PC-3 (cell line): ENCODE data around the gene TTLL12. TPM values are rescaled to one million over a fixed set of nuclear protein-coding genes. Genes with fewer than 3 reads are reported as not detected.

Experiments
- ATAC-seq: fragments of 200-7000 bp; cut with Tn5 transposase; 2 replicates; pipeline ENCODE4 v1.9.1; 2020; ENCODE audit warnings: mild to moderate bottlenecking, moderate library complexity
- BruUV-seq: library from RNA; stranded (reverse); fragments of 400-500 nt; replicated peaks from 2 replicates; lab custom pipeline; 2021; lab: Mats Ljungman, UMichigan
- CTCF ChIA-PET: fragments of 300-600 bp; sonication (Branson Sonifier 250); formaldehyde crosslinking; loops from one replicate; lab custom pipeline; 2022; ENCODE audit warnings: antibody characterized with exemption; lab: Charles Lee
- POLR2A ChIA-PET: fragments of 300-600 bp; sonication (Branson Sonifier 250); formaldehyde crosslinking; loops from one replicate; lab custom pipeline; 2022; ENCODE audit warnings: antibody characterized with exemption; ENCODE audit not compliant: unreplicated experiment; lab: Charles Lee
- DNase-seq: peaks from one replicate; pipeline ENCODE4 v3.0.0-alpha.2; 2015
- H2AFZ ChIP-seq: fragments of 300-600 bp; sonication (generic); 2 replicates; pipeline ENCODE4 v1.6.0; 2016; ENCODE audit warnings: antibody characterized with exemption, low read length
- H3F3A ChIP-seq: fragments of 300-600 bp; sonication (generic); one replicate; pipeline ENCODE4 v1.6.0; 2017; ENCODE audit warnings: antibody characterized with exemption, low read length, control low read depth, mild to moderate bottlenecking; ENCODE audit not compliant: unreplicated experiment
- H3K27ac ChIP-seq: fragments of 300-600 bp; sonication (generic); 2 replicates; pipeline ENCODE4 v1.5.1; 2016; ENCODE audit warnings: mild to moderate bottlenecking, low read length
- H3K27me3 ChIP-seq: fragments of 300-600 bp; sonication (generic); 2 replicates; pipeline ENCODE4 v1.6.1; 2016; ENCODE audit warnings: low read length, mixed read lengths
- H3K36me3 ChIP-seq: fragments of 300-600 bp; sonication (generic); 2 replicates; pipeline ENCODE4 v1.6.1; 2016; ENCODE audit warnings: low read depth, mixed run types, low read length, mixed read lengths
- H3K4me1 ChIP-seq: fragments of 300-600 bp; sonication (generic); 2 replicates; pipeline ENCODE4 v1.5.1; 2016; ENCODE audit warnings: low read length; ENCODE audit not compliant: insufficient read depth
- H3K4me2 ChIP-seq: fragments of 300-600 bp; sonication (generic); 2 replicates; pipeline ENCODE4 v1.6.0; 2016; ENCODE audit warnings: low read length
- H3K4me3 ChIP-seq: fragments of 300-600 bp; sonication (generic); 2 replicates; pipeline ENCODE4 v1.5.1; 2016; ENCODE audit warnings: mild to moderate bottlenecking, low read length, mixed read lengths
- H3K79me2 ChIP-seq: fragments of 300-600 bp; sonication (generic); 2 replicates; pipeline ENCODE4 v1.6.1; 2017; ENCODE audit warnings: low read length, mixed read lengths
- H3K9ac ChIP-seq: fragments of 300-600 bp; sonication (generic); 2 replicates; pipeline ENCODE4 v1.6.0; 2016; ENCODE audit warnings: mild to moderate bottlenecking, low read length
- H3K9me2 ChIP-seq: fragments of 300-600 bp; sonication (generic); replicated peaks from 2 replicates; pipeline ENCODE4 v1.6.1; 2016; ENCODE audit warnings: mixed run types, low read length, mixed read lengths
- H3K9me3 ChIP-seq: fragments of 300-600 bp; sonication (generic); 2 replicates; pipeline ENCODE4 v1.6.1; 2016; ENCODE audit warnings: low read length, mixed read lengths
- H4K20me1 ChIP-seq: fragments of 300-600 bp; sonication (generic); 2 replicates; pipeline ENCODE4 v1.6.1; 2016; ENCODE audit warnings: low read length, mixed read lengths
- CTCF ChIP-seq: fragments of 300-600 bp; sonication (generic); conservative IDR thresholded peaks from 2 replicates; pipeline ENCODE4 v1.5.1; 2017; ENCODE audit warnings: antibody characterized with exemption, low read depth, mild to moderate bottlenecking, low read length
- EZH2 ChIP-seq: fragments of 300-600 bp; sonication (generic); IDR thresholded peaks from one replicate; pipeline ENCODE4 v1.6.1; 2017; ENCODE audit warnings: antibody characterized with exemption, mild to moderate bottlenecking, low read length; ENCODE audit not compliant: unreplicated experiment
- EZH2phosphoT487 ChIP-seq: fragments of 300-600 bp; sonication (generic); IDR thresholded peaks from 2 replicates; pipeline ENCODE4 v1.6.1; 2018; ENCODE audit warnings: mild to moderate bottlenecking, antibody characterized with exemption, low read length, borderline replicate concordance
- intact Hi-C: fragments of 100-400 bp; cut with micrococcal nuclease; formaldehyde crosslinking; loops from 2 replicates; pipeline ENCODE4 v1.9.0; 2023
- total RNA-seq: library from RNA; depleted of rRNA; stranded (reverse); fragments of >200 nt; gene quantifications from 2 replicates; pipeline ENCODE4 v1.2.3, GENCODE V29; 2014; rRNA removed

TTLL12 gene
- total RNA-seq, 1 experiment from 2014 or later: 48.9 TPM

- no peaks in the 10 kb centered on the region for H4K20me1 ChIP-seq
- ChIA-PET CTCF (no interaction called here), POLR2A (no interaction called here)
- H3K4me1 ChIP-seq: peaks cover 18% of the 10 kb centered on the region; the same call in 1 of the 2 replicates
- no peak overlapping the region for H2AFZ ChIP-seq
- no peak for TF ChIP-seq EZH2phosphoT487
- no peak for TF ChIP-seq EZH2
- TF ChIP-seq CTCF: no peak
- no TSS peak for BruUV-seq
- no peak overlapping the region for H3K27ac ChIP-seq
- no peaks in the 10 kb centered on the region for H3K9me3 ChIP-seq
- no peaks in the 10 kb centered on the region for H3K36me3 ChIP-seq
- DNase-seq (no peak), ATAC-seq (no peak)
- no peak overlapping the region for H3K4me3 ChIP-seq
- intact Hi-C loops: no loop called here
- H3K9me2 ChIP-seq: no peaks in the 10 kb centered on the region
- H3F3A ChIP-seq: no peaks in the 10 kb centered on the region
- no peak overlapping the region for H3K9ac ChIP-seq
- peaks cover 11% of the 10 kb centered on the region; the same call in 1 of the 2 replicates for H3K79me2 ChIP-seq
- H3K27me3 ChIP-seq: no peaks in the 10 kb centered on the region
- no peak overlapping the region for H3K4me2 ChIP-seq
These were observed 68.7 kb downstream of the TTLL12 start for GRCh38 chr22:43118024-43118849.

- Histone ChIP-seq H3K27me3 (no peaks in the 10 kb centered on the region), H3K4me2 (no peak overlapping the region), H3K9me3 (no peaks in the 10 kb centered on the region), H3K4me3 (no peak overlapping the region), H3K4me1 (peaks cover 18% of the 10 kb centered on the region; the same call in 1 of the 2 replicates), H3K79me2 (peaks cover 19% of the 10 kb centered on the region), H3K9me2 (no peaks in the 10 kb centered on the region), H3K27ac (no peak overlapping the region), H3K9ac (no peak overlapping the region), H3K36me3 (no peaks in the 10 kb centered on the region), H2AFZ (no peak overlapping the region), H4K20me1 (no peaks in the 10 kb centered on the region), H3F3A (no peaks in the 10 kb centered on the region)
- BruUV-seq: no TSS peak
- TF ChIP-seq CTCF: no peak
- no peak for TF ChIP-seq EZH2phosphoT487
- no peak for TF ChIP-seq EZH2
- ChIA-PET POLR2A (no interaction called here), CTCF (no interaction called here)
- DNase-seq (no peak), ATAC-seq (no peak)
- intact Hi-C loops: no loop called here
These were observed 70.0 kb downstream of the TTLL12 start for GRCh38 chr22:43116932-43117331.

Other genes starting within 250 kb of the TTLL12 start
- 25.7 and 46.1 TPM in 2 replicates for gene PACSIN2, start 172.0 kb downstream of the TTLL12 start, total RNA-seq
- gene TTLL1, start 97.7 kb downstream of the TTLL12 start, total RNA-seq: 0.35 and 0.77 TPM in 2 replicates
- gene BIK, start 76.4 kb downstream of the TTLL12 start, total RNA-seq: 24.6 and 29.4 TPM in 2 replicates
- 29.2 and 39.2 TPM in 2 replicates for gene MCAT, start 43.7 kb downstream of the TTLL12 start, total RNA-seq
- gene TSPO, start 35.6 kb downstream of the TTLL12 start, total RNA-seq: 283 and 349 TPM in 2 replicates
- gene SCUBE1, start 156.2 kb upstream of the TTLL12 start, total RNA-seq: not detected in 2 replicates
- gene MPPED1, start 224.9 kb upstream of the TTLL12 start, total RNA-seq: not detected in 2 replicates